IMR-90 (cell line): ENCODE measurements around the gene TMEM30A. TPM values are rescaled to one million over a fixed set of nuclear protein-coding genes. Genes with fewer than 3 reads are reported as not detected.

Source experiments
- ATAC-seq: fragments of 200-7000 bp; cut with Tn5 transposase; 2 replicates; pipeline ENCODE4 v1.9.1; 2020; ENCODE audit warnings: low read depth, mild to moderate bottlenecking, moderate library complexity
- BruUV-seq: library from RNA; stranded (reverse); fragments of 400-500 nt; replicated peaks from 2 replicates; lab custom pipeline; 2021; lab: Mats Ljungman, UMichigan
- CTCF ChIA-PET: fragments of 300-600 bp; formaldehyde crosslinking; extraction: SDS; loops from one replicate; lab custom pipeline; 2021; ENCODE audit warnings: antibody characterized with exemption; lab: Yijun Ruan, JAX
- POLR2A ChIA-PET: fragments of 300-600 bp; sonication (Branson Sonifier 250); formaldehyde crosslinking; loops from one replicate; lab custom pipeline; 2022; ENCODE audit warnings: antibody characterized with exemption; ENCODE audit not compliant: unreplicated experiment; lab: Charles Lee
- DNase-seq: peaks from one replicate; pipeline ENCODE4 v3.0.0; 2013
- H2AFZ ChIP-seq: replicated peaks from 2 replicates; pipeline ENCODE3; 2013; ENCODE audit warnings: low read length, mild to moderate bottlenecking; ENCODE audit not compliant: poor library complexity
- H2AK5ac ChIP-seq: 2 replicates; pipeline ENCODE4 v1.6.1; 2013; ENCODE audit warnings: low read depth, low read length, inconsistent platforms
- H2AK9ac ChIP-seq: replicated peaks from 2 replicates; pipeline ENCODE3; 2013; ENCODE audit warnings: mild to moderate bottlenecking, low read depth, low read length, moderate library complexity; ENCODE audit not compliant: poor library complexity
- H2BK120ac ChIP-seq: 2 replicates; pipeline ENCODE4 v1.6.1; 2013; ENCODE audit warnings: low read depth, low read length, inconsistent platforms
- H2BK15ac ChIP-seq: 3 replicates; pipeline ENCODE4 v1.6.1; 2013; ENCODE audit warnings: low read depth, low read length, inconsistent platforms
- H2BK20ac ChIP-seq: 2 replicates; pipeline ENCODE4 v1.6.1; 2013; ENCODE audit warnings: low read depth, mild to moderate bottlenecking, inconsistent platforms, low read length, moderate library complexity
- H2BK5ac ChIP-seq: 2 replicates; pipeline ENCODE4 v1.6.1; 2013; ENCODE audit warnings: mild to moderate bottlenecking, low read depth, low read length, inconsistent platforms; ENCODE audit not compliant: poor library complexity, severe bottlenecking
- H3K14ac ChIP-seq: replicated peaks from 2 replicates; pipeline ENCODE4 v1.6.1; 2013; ENCODE audit warnings: low read depth, low read length, inconsistent platforms
- H3K18ac ChIP-seq: 2 replicates; pipeline ENCODE4 v1.6.1; 2013; ENCODE audit warnings: low read depth, low read length, control low read depth
- H3K23ac ChIP-seq: 2 replicates; pipeline ENCODE4 v1.6.1; 2013; ENCODE audit warnings: low read depth, low read length, inconsistent platforms
- H3K27ac ChIP-seq: 2 replicates; pipeline ENCODE4 v1.5.1; 2013; ENCODE audit warnings: mild to moderate bottlenecking, control low read depth, low read length; ENCODE audit not compliant: insufficient read depth
- H3K27me3 ChIP-seq: 2 replicates; pipeline ENCODE4 v1.6.1; 2013; ENCODE audit warnings: low read length; ENCODE audit not compliant: control insufficient read depth, insufficient read depth
- H3K36me3 ChIP-seq: 2 replicates; pipeline ENCODE4 v1.6.1; 2013; ENCODE audit warnings: low read length, mixed read lengths; ENCODE audit not compliant: control insufficient read depth, insufficient read depth
- H3K4ac ChIP-seq: 2 replicates; pipeline ENCODE4 v1.6.1; 2013; ENCODE audit warnings: low read depth, low read length, inconsistent platforms
- H3K4me1 ChIP-seq: 2 replicates; pipeline ENCODE4 v1.6.1; 2013; ENCODE audit warnings: low read length, mixed read lengths; ENCODE audit not compliant: control insufficient read depth, insufficient read depth
- H3K4me2 ChIP-seq: 2 replicates; pipeline ENCODE4 v1.6.1; 2013; ENCODE audit warnings: low read depth, mild to moderate bottlenecking, control low read depth, low read length, moderate library complexity
- H3K4me3 ChIP-seq: 2 replicates; pipeline ENCODE4 v1.5.1; 2013; ENCODE audit warnings: low read depth, mild to moderate bottlenecking, control low read depth, low read length, moderate library complexity; ENCODE audit not compliant: insufficient read depth
- H3K56ac ChIP-seq: 2 replicates; pipeline ENCODE4 v1.6.1; 2013; ENCODE audit warnings: low read length, inconsistent platforms; ENCODE audit not compliant: insufficient read depth; ENCODE audit errors: extremely low read depth
- H3K79me1 ChIP-seq, 2 experiments: 2 replicates each; pipeline ENCODE4 v1.6.1; 2013; ENCODE audit warnings: low read length in 2 of 2, inconsistent platforms in 1 of 2, low read depth in 1 of 2
- H3K9ac ChIP-seq: 2 replicates; pipeline ENCODE4 v1.6.1; 2013; ENCODE audit warnings: low read depth, low read length, control low read depth
- H3K9me1 ChIP-seq: 2 replicates; pipeline ENCODE4 v1.6.1; 2013; ENCODE audit warnings: low read length, inconsistent platforms; ENCODE audit not compliant: insufficient read depth
- H3K9me3 ChIP-seq: 2 replicates; pipeline ENCODE4 v1.6.1; 2013; ENCODE audit warnings: low read length; ENCODE audit not compliant: control insufficient read depth, insufficient read depth
- H4K20me1 ChIP-seq: 2 replicates; pipeline ENCODE4 v1.6.1; 2013; ENCODE audit warnings: low read length, inconsistent platforms; ENCODE audit not compliant: insufficient read depth
- H4K5ac ChIP-seq: 2 replicates; pipeline ENCODE4 v1.6.1; 2013; ENCODE audit warnings: mild to moderate bottlenecking, low read depth, low read length, control low read depth
- H4K8ac ChIP-seq, 2 experiments: 2 replicates each; pipeline ENCODE4 v1.6.1; 2013; ENCODE audit warnings: low read depth in 2 of 2, low read length in 2 of 2, control low read depth in 1 of 2, inconsistent platforms in 1 of 2
- H4K91ac ChIP-seq: 2 replicates; pipeline ENCODE4 v1.6.1; 2013; ENCODE audit warnings: low read depth, low read length, inconsistent platforms; ENCODE audit not compliant: insufficient read depth
- CEBPB ChIP-seq: IDR thresholded peaks from 2 replicates; pipeline ENCODE4 v1.6.1; 2012; ENCODE audit warnings: low read depth, low read length, improper control_type of control experiment
- CHD1 ChIP-seq: IDR thresholded peaks from 2 replicates; pipeline ENCODE4 v1.6.1; 2012; ENCODE audit warnings: low read depth, low read length, improper control_type of control experiment
- FOS ChIP-seq: fragments of 150-350 bp; IDR thresholded peaks from 2 replicates; pipeline ENCODE4 v1.6.1; 2016; ENCODE audit warnings: low read depth, low read length
- MAZ ChIP-seq: IDR thresholded peaks from 2 replicates; pipeline ENCODE4 v1.6.1; 2012; ENCODE audit warnings: low read depth, mild to moderate bottlenecking, low read length, improper control_type of control experiment, moderate library complexity, borderline replicate concordance
- MXI1 ChIP-seq: IDR thresholded peaks from 2 replicates; pipeline ENCODE4 v1.6.1; 2012; ENCODE audit warnings: low read depth, mild to moderate bottlenecking, low read length, moderate library complexity, borderline replicate concordance
- NFE2L2 ChIP-seq: fragments of 150-350 bp; IDR thresholded peaks from 2 replicates; pipeline ENCODE4 v1.6.1; 2016; ENCODE audit warnings: low read depth, mild to moderate bottlenecking, low read length
- POLR2A ChIP-seq: IDR thresholded peaks from 2 replicates; pipeline ENCODE4 v1.6.1; 2012; ENCODE audit warnings: mild to moderate bottlenecking, low read depth, low read length
- RAD21 ChIP-seq: IDR thresholded peaks from 2 replicates; pipeline ENCODE4 v1.6.1; 2012; ENCODE audit warnings: low read length, improper control_type of control experiment
- RCOR1 ChIP-seq: IDR thresholded peaks from 2 replicates; pipeline ENCODE4 v1.6.1; 2012; ENCODE audit warnings: mild to moderate bottlenecking, low read length, improper control_type of control experiment; ENCODE audit not compliant: insufficient replicate concordance
- RFX5 ChIP-seq: IDR thresholded peaks from 2 replicates; pipeline ENCODE4 v1.8.0; 2012; ENCODE audit warnings: low read depth, mild to moderate bottlenecking, low read length, moderate library complexity
- SMC3 ChIP-seq: fragments of 150-350 bp; IDR thresholded peaks from 2 replicates; pipeline ENCODE4 v1.6.1; 2016; ENCODE audit warnings: low read depth, mild to moderate bottlenecking, antibody characterized with exemption, low read length, moderate library complexity
- WGBS, 2 experiments: methylation state at CpG; one replicate each; pipeline versions ENCODE4 v1.1.5 to v1.1.7; 2013; ENCODE audit warnings: missing lambda C conversion rate in 2 of 2; ENCODE audit not compliant: insufficient read length in 1 of 2; ENCODE audit errors: extremely low coverage in 2 of 2; 5-methylcytosine and 5-hydroxymethylcytosine counted together
- dilution Hi-C: fragments of 300-500 bp; cut with HindIII; formaldehyde crosslinking; loops from one replicate; pipeline ENCODE4 v1.14.3; 2018; ENCODE audit warnings: low sequenced_read_pairs; ENCODE audit not compliant: unreplicated experiment
- in situ Hi-C: fragments of 300-500 bp; cut with MboI; formaldehyde crosslinking; loops from 3 replicates; pipeline ENCODE4 v1.14.3; 2019; ENCODE audit warnings: low sequenced_read_pairs, inconsistent platforms, mixed read lengths
- intact Hi-C: fragments of 100-400 bp; cut with micrococcal nuclease; formaldehyde crosslinking; loops from 2 replicates; pipeline ENCODE4 v1.10.0; 2022
- polyA plus RNA-seq, 3 experiments: library from polyadenylated mRNA; depleted of rRNA; stranded (reverse); fragments of >200 nt; gene quantifications; 2 replicates each; pipeline ENCODE4 v1.2.3, GENCODE V29; 2012; ENCODE audit warnings: low replicate concordance in 1 of 3
- total RNA-seq: library from RNA; depleted of rRNA; stranded (reverse); fragments of >200 nt; gene quantifications from 2 replicates; pipeline ENCODE4 v1.2.3, GENCODE V29; 2012
- TF ChIP-seq, protein P1 (sequence below): conservative IDR thresholded peaks from 2 replicates; pipeline ENCODE4 v1.5.1; 2012; ENCODE audit warnings: mild to moderate bottlenecking, low read depth, low read length, improper control_type of control experiment
- TF ChIP-seq, protein P2 (sequence below): fragments of 150-350 bp; IDR thresholded peaks from 2 replicates; pipeline ENCODE4 v1.6.1; 2017; ENCODE audit warnings: mild to moderate bottlenecking, antibody characterized with exemption, low read length, low read depth
- TF ChIP-seq, protein P3 (sequence below): fragments of 150-350 bp; IDR thresholded peaks from 2 replicates; pipeline ENCODE4 v1.6.1; 2016; ENCODE audit warnings: low read depth, mild to moderate bottlenecking, low read length, moderate library complexity, borderline replicate concordance

Gene TMEM30A
- total and polyA plus RNA-seq, 2 of the 4 experiments (the other 2 are of a cell fraction) = 48.5 to 111 TPM

DNA sequence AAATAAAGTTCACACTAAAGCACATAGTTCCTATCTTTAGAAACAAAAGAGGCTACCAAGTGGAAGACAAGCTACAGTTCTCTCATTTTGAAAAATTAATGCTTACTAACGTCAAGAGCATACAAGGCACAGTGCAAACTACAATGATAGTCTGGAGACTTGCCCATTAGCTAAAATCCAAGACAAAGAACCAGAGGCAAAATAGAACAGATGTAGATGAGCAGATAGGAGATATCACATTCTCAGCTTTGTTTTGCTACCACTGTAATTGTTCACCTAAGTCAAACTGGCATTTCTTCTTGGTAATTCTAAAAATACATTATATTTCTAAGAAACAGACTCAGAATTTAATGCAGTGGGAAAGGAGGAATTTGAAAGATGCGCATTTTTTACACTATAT lies 5.2 kb downstream of the TMEM30A start:
- H3K23ac ChIP-seq = peak overlapping the region; percentile 39; the same call in 1 of the 2 replicates
- no peak overlapping the region; the same call in 1 of the 2 replicates for H4K5ac ChIP-seq
- H4K91ac ChIP-seq = no peak overlapping the region
- peaks cover 13 to 32% of the 10 kb centered on the region in 2 experiments for H3K79me1 ChIP-seq
- DNase-seq (no peak), ATAC-seq (no peak)
- H3K4me2 ChIP-seq = peak overlapping the region; percentile 56; the same call in 1 of the 2 replicates
- no peak overlapping the region for H3K4me3 ChIP-seq
- H3K27me3 ChIP-seq = no peaks in the 10 kb centered on the region
- H3K27ac ChIP-seq = no peak overlapping the region
- H3K18ac ChIP-seq = peak overlapping the region; percentile 39; the same call in 1 of the 2 replicates
- ChIA-PET CTCF (interaction anchor here (0.5 to 0.6 kb wide), 2 partner anchors 168 to 334 kb away, joined by 3 read pairs; no protein-coding TSS in a partner anchor), POLR2A (interaction anchor here (0.6 kb wide), 1 partner anchor 24 kb away, joined by 3 read pairs; no protein-coding TSS in a partner anchor)
- 0 out of 2 replicates have a peak overlapping the region, but pooled peaks have one; percentile 40 for H2BK20ac ChIP-seq
- H2BK120ac ChIP-seq = no peak overlapping the region; the same call in 1 of the 2 replicates
- H4K8ac ChIP-seq = peak overlapping the region; percentile 1 to 56; a peak in 1 of 4 replicates
- peak overlapping the region; percentile 91 for H2BK5ac ChIP-seq
- H2AK5ac ChIP-seq = no peak overlapping the region
- no peak overlapping the region for H3K14ac ChIP-seq
- intact Hi-C loops = no loop called here
- H2BK15ac ChIP-seq = peak overlapping the region; percentile 73; the same call in 1 of the 3 replicates
- H3K9me1 ChIP-seq = peaks cover 7% of the 10 kb centered on the region; the same call in 1 of the 2 replicates
- H3K56ac ChIP-seq = no peak overlapping the region
- WGBS, 2 experiments = no CpG with 5 or more reads among the region's 2 CpGs
- H4K20me1 ChIP-seq = peaks cover 32% of the 10 kb centered on the region
- peaks cover 1% of the 10 kb centered on the region for H3K36me3 ChIP-seq
- dilution Hi-C loops = no loop called here
- no peak overlapping the region for H2AFZ ChIP-seq
- no peak overlapping the region for H2AK9ac ChIP-seq
- H3K4ac ChIP-seq = peak overlapping the region; percentile 8; the same call in 1 of the 2 replicates
- BruUV-seq = no TSS peak
- H3K9me3 ChIP-seq = no peaks in the 10 kb centered on the region
- no peak overlapping the region for H3K9ac ChIP-seq
- in situ Hi-C loops = no loop called here
- TF ChIP-seq CHD1 = no peak
- no peak for TF ChIP-seq CEBPB
- TF ChIP-seq, protein P1, sequence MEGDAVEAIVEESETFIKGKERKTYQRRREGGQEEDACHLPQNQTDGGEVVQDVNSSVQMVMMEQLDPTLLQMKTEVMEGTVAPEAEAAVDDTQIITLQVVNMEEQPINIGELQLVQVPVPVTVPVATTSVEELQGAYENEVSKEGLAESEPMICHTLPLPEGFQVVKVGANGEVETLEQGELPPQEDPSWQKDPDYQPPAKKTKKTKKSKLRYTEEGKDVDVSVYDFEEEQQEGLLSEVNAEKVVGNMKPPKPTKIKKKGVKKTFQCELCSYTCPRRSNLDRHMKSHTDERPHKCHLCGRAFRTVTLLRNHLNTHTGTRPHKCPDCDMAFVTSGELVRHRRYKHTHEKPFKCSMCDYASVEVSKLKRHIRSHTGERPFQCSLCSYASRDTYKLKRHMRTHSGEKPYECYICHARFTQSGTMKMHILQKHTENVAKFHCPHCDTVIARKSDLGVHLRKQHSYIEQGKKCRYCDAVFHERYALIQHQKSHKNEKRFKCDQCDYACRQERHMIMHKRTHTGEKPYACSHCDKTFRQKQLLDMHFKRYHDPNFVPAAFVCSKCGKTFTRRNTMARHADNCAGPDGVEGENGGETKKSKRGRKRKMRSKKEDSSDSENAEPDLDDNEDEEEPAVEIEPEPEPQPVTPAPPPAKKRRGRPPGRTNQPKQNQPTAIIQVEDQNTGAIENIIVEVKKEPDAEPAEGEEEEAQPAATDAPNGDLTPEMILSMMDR = no peak
- no peak for TF ChIP-seq RCOR1
- TF ChIP-seq MXI1 = no peak
- TF ChIP-seq FOS = no peak
- no peak for TF ChIP-seq NFE2L2
- TF ChIP-seq, protein P2, sequence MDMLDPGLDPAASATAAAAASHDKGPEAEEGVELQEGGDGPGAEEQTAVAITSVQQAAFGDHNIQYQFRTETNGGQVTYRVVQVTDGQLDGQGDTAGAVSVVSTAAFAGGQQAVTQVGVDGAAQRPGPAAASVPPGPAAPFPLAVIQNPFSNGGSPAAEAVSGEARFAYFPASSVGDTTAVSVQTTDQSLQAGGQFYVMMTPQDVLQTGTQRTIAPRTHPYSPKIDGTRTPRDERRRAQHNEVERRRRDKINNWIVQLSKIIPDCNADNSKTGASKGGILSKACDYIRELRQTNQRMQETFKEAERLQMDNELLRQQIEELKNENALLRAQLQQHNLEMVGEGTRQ = no peak
- TF ChIP-seq POLR2A = no peak
- TF ChIP-seq SMC3 = no peak
- TF ChIP-seq RAD21 = no peak
- no peak for TF ChIP-seq MAZ
- TF ChIP-seq, protein P3, sequence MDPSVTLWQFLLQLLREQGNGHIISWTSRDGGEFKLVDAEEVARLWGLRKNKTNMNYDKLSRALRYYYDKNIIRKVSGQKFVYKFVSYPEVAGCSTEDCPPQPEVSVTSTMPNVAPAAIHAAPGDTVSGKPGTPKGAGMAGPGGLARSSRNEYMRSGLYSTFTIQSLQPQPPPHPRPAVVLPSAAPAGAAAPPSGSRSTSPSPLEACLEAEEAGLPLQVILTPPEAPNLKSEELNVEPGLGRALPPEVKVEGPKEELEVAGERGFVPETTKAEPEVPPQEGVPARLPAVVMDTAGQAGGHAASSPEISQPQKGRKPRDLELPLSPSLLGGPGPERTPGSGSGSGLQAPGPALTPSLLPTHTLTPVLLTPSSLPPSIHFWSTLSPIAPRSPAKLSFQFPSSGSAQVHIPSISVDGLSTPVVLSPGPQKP = no peak
- TF ChIP-seq RFX5 = no peak
- peaks cover 17% of the 10 kb centered on the region for H3K4me1 ChIP-seq
